Measurements from ENCODE around the gene FKBP5. TPM values are rescaled to one million over a fixed set of nuclear protein-coding genes. Genes with fewer than 3 reads are reported as not detected.
"Not testable (repeated sequence)": the region's sequence is repeated elsewhere in the genome, so short reads cannot be mapped to it uniquely, and the experiment has no call there.

The FKBP5 gene
- total RNA-seq, 1 donor from 2014 or later = 29.5 TPM

GRCh38 chr6:35690484-35690883 is 1.8 kb upstream of the FKBP5 start:
- Histone ChIP-seq H3K4me3 (ENCODE audit: low read depth, low read length) (no peak overlapping the region), H3K27me3 (ENCODE audit: control insufficient read depth, insufficient read depth, low read length) (no peaks in the 10 kb centered on the region), H3K36me3 (ENCODE audit: control insufficient read depth, insufficient read depth, low read length) (no peaks in the 10 kb centered on the region)
- no peak for DNase-seq (ENCODE audit: low read depth)
- no peak for TF ChIP-seq CTCF (IDR thresholded peaks at IDR 0.05; ENCODE audit: insufficient read depth, low read length, severe bottlenecking)
- no peak for FAIRE-seq

- not testable (repeated sequence) for H3K4me3 ChIP-seq (ENCODE audit: low read depth, low read length); FAIRE-seq; H3K36me3 ChIP-seq (ENCODE audit: control insufficient read depth, insufficient read depth, low read length); H3K27me3 ChIP-seq (ENCODE audit: control insufficient read depth, insufficient read depth, low read length); DNase-seq (ENCODE audit: low read depth)
These were observed 1.3 kb upstream of the FKBP5 start for GRCh38 chr6:35690006-35690405.

- DNase-seq (ENCODE audit: low read depth) = no peak
These were observed 784 bp downstream of the FKBP5 start for GRCh38 chr6:35687658-35688604.

GRCh38 chr6:35686873-35687555 is 1.7 kb downstream of the FKBP5 start:
- no peaks in the 10 kb centered on the region for H3K27me3 ChIP-seq (ENCODE audit: control insufficient read depth, insufficient read depth, low read length)
- TF ChIP-seq CTCF (IDR thresholded peaks at IDR 0.05; ENCODE audit: insufficient read depth, low read length, severe bottlenecking) = no peak
- peaks cover 1% of the 10 kb centered on the region for H3K36me3 ChIP-seq (ENCODE audit: control insufficient read depth, insufficient read depth, low read length)
- H3K4me3 ChIP-seq (ENCODE audit: low read depth, low read length) = peak overlapping the region; percentile 75
- no peak for DNase-seq (ENCODE audit: low read depth)
- no peak for FAIRE-seq

More at GRCh38 chr6:35687658-35688604, 784 bp downstream of the FKBP5 start:
- H3K4me3 ChIP-seq (ENCODE audit: low read depth, low read length) = peak overlapping the region; percentile 75
- no peak for FAIRE-seq
- peaks cover 1% of the 10 kb centered on the region for H3K36me3 ChIP-seq (ENCODE audit: control insufficient read depth, insufficient read depth, low read length)
- TF ChIP-seq CTCF (IDR thresholded peaks at IDR 0.05; ENCODE audit: insufficient read depth, low read length, severe bottlenecking) = no peak
- no peaks in the 10 kb centered on the region for H3K27me3 ChIP-seq (ENCODE audit: control insufficient read depth, insufficient read depth, low read length)

- H3K27me3 ChIP-seq (ENCODE audit: control insufficient read depth, insufficient read depth, low read length) = no peaks in the 10 kb centered on the region
- no peak for FAIRE-seq
- TF ChIP-seq CTCF (IDR thresholded peaks at IDR 0.05; ENCODE audit: insufficient read depth, low read length, severe bottlenecking) = no peak
- DNase-seq (ENCODE audit: low read depth) = no peak
- peaks cover 1% of the 10 kb centered on the region for H3K36me3 ChIP-seq (ENCODE audit: control insufficient read depth, insufficient read depth, low read length)
- peak overlapping the region; percentile 75 for H3K4me3 ChIP-seq (ENCODE audit: low read depth, low read length)
These were observed 2.3 kb downstream of the FKBP5 start for GRCh38 chr6:35686436-35686835.

GRCh38 chr6:35683267-35683666 is 5.4 kb downstream of the FKBP5 start:
- DNase-seq (ENCODE audit: low read depth) (no peak), FAIRE-seq (no peak)
- no peak for TF ChIP-seq CTCF (IDR thresholded peaks at IDR 0.05; ENCODE audit: insufficient read depth, low read length, severe bottlenecking)
- H3K27me3 ChIP-seq (ENCODE audit: control insufficient read depth, insufficient read depth, low read length) = no peaks in the 10 kb centered on the region
- peaks cover 5% of the 10 kb centered on the region for H3K36me3 ChIP-seq (ENCODE audit: control insufficient read depth, insufficient read depth, low read length)
- H3K4me3 ChIP-seq (ENCODE audit: low read depth, low read length) = no peak overlapping the region
